Naive B cell (primary cell): ENCODE measurements around the gene CENPB. TPM values are rescaled to one million over a fixed set of nuclear protein-coding genes. Genes with fewer than 3 reads are reported as not detected.

ENCODE experiments used
- ATAC-seq, 2 donors: fragments of 150-1000 bp; cut with Tn5 transposase; 2 replicates each; pipeline ENCODE4 v1.10.0; 2021; ENCODE audit warnings: low read depth in 2 of 2, mild to moderate bottlenecking in 2 of 2, moderate library complexity in 2 of 2
- DNase-seq: peaks from one replicate; pipeline ENCODE4 v3.0.0; 2022
- H3K27ac Mint-ChIP-seq, 6 donors: one replicate each; pipeline ENCODE4 v1.8.0; 2020 to 2022; ENCODE audit warnings: mild to moderate bottlenecking in 6 of 6, mixed read lengths in 6 of 6, moderate library complexity in 5 of 6, inconsistent platforms in 2 of 6
- H3K27me3 Mint-ChIP-seq, 3 donors: one replicate each; pipeline ENCODE4 v1.8.0; 2021 to 2022; ENCODE audit warnings: mixed read lengths in 3 of 3, mild to moderate bottlenecking in 1 of 3
- H3K36me3 Mint-ChIP-seq, 2 donors: one replicate each; pipeline ENCODE4 v1.8.0; 2020 to 2022; ENCODE audit warnings: mixed read lengths in 2 of 2, inconsistent platforms in 1 of 2, mild to moderate bottlenecking in 1 of 2
- H3K4me1 Mint-ChIP-seq, 3 donors: one replicate each; pipeline ENCODE4 v1.8.0; 2020 to 2022; ENCODE audit warnings: mixed read lengths in 3 of 3, inconsistent platforms in 1 of 3, mild to moderate bottlenecking in 1 of 3, moderate library complexity in 1 of 3
- H3K4me3 Mint-ChIP-seq, 8 donors: one replicate each; pipeline ENCODE4 v1.8.0; 2020 to 2022; ENCODE audit warnings: mild to moderate bottlenecking in 8 of 8, mixed read lengths in 8 of 8, moderate library complexity in 8 of 8, inconsistent platforms in 2 of 8
- H3K9me3 Mint-ChIP-seq, 7 donors: one replicate each; pipeline ENCODE4 v1.8.0; 2020 to 2022; ENCODE audit warnings: mixed read lengths in 7 of 7, mild to moderate bottlenecking in 5 of 7, inconsistent platforms in 2 of 7, moderate library complexity in 1 of 7
- polyA plus RNA-seq, 6 donors: library from polyadenylated mRNA; unstranded; fragments of 300-500 nt; fragmentation: Illumina TruSeq; gene quantifications; one replicate each; pipeline ENCODE4 v1.2.3, GENCODE V29; 2021; ENCODE audit warnings: low read depth in 6 of 6

The CENPB gene
- polyA plus RNA-seq, 6 donors from 2014 or later, result 0.27 to 2.2 (median 1.6) TPM

GRCh38 chr20:3818155-3819151 lies 31.9 kb upstream of the CENPB start:
- DNase-seq, result no peak
- Mint-ChIP-seq H3K4me1 (peaks cover 8 to 30% (median 22%) of the 10 kb centered on the region in 3 donors), H3K27me3 (peaks cover 0 to 7% (median 0%) of the 10 kb centered on the region in 3 donors), H3K27ac (peak overlapping the region in 2 of 6 donors; percentile 62 to 96), H3K4me3 (peak overlapping the region in 6 of 8 donors; percentile 22 to 96 (median 62)), H3K9me3 (no peaks in the 10 kb centered on the region), H3K36me3 (no peaks in the 10 kb centered on the region)
- ATAC-seq, result no peak

GRCh38 chr20:3815703-3816315 lies 29.3 kb upstream of the CENPB start:
- no peaks in the 10 kb centered on the region for H3K9me3 Mint-ChIP-seq
- no peak overlapping the region for H3K27ac Mint-ChIP-seq
- no peak overlapping the region for H3K4me3 Mint-ChIP-seq
- peaks cover 0 to 7% (median 4%) of the 10 kb centered on the region in 3 donors for H3K27me3 Mint-ChIP-seq
- DNase-seq (no peak), ATAC-seq (no peak)
- H3K36me3 Mint-ChIP-seq, result no peaks in the 10 kb centered on the region
- peaks cover 15 to 34% (median 30%) of the 10 kb centered on the region in 3 donors for H3K4me1 Mint-ChIP-seq

- no peak overlapping the region for H3K27ac Mint-ChIP-seq
- H3K9me3 Mint-ChIP-seq, result no peaks in the 10 kb centered on the region
Observed at GRCh38 chr20:3814928-3815495, 28.5 kb upstream of the CENPB start.

GRCh38 chr20:3813848-3814581 lies 27.5 kb upstream of the CENPB start:
- Mint-ChIP-seq H3K27me3 (peaks cover 0 to 7% (median 4%) of the 10 kb centered on the region in 3 donors), H3K27ac (no peak overlapping the region), H3K36me3 (no peaks in the 10 kb centered on the region), H3K4me3 (no peak overlapping the region), H3K9me3 (no peaks in the 10 kb centered on the region), H3K4me1 (peaks cover 14 to 24% (median 20%) of the 10 kb centered on the region in 3 donors)
- ATAC-seq, result no peak
- no peak for DNase-seq

More at GRCh38 chr20:3814928-3815495, 28.5 kb upstream of the CENPB start:
- Mint-ChIP-seq H3K27me3 (peaks cover 0 to 7% (median 4%) of the 10 kb centered on the region in 3 donors), H3K4me1 (peaks cover 14 to 31% (median 29%) of the 10 kb centered on the region in 3 donors), H3K4me3 (no peak overlapping the region), H3K36me3 (no peaks in the 10 kb centered on the region)
- DNase-seq (no peak), ATAC-seq (no peak)

- H3K27ac Mint-ChIP-seq, result peak overlapping the region in 1 of 6 donors; percentile 52
- DNase-seq (no peak), ATAC-seq (no peak)
- no peaks in the 10 kb centered on the region for H3K36me3 Mint-ChIP-seq
- H3K4me3 Mint-ChIP-seq, result no peak overlapping the region
- no peaks in the 10 kb centered on the region for H3K9me3 Mint-ChIP-seq
- peaks cover 14 to 17% (median 16%) of the 10 kb centered on the region in 3 donors for H3K4me1 Mint-ChIP-seq
- peaks cover 0 to 7% (median 4%) of the 10 kb centered on the region in 3 donors for H3K27me3 Mint-ChIP-seq
Observed at GRCh38 chr20:3812975-3813847, 26.7 kb upstream of the CENPB start.

GRCh38 chr20:3812259-3812681 lies 25.7 kb upstream of the CENPB start:
- H3K36me3 Mint-ChIP-seq, result no peaks in the 10 kb centered on the region
- peaks cover 0 to 7% (median 4%) of the 10 kb centered on the region in 3 donors for H3K27me3 Mint-ChIP-seq
- DNase-seq (no peak), ATAC-seq (no peak)
- no peaks in the 10 kb centered on the region for H3K9me3 Mint-ChIP-seq
- H3K4me1 Mint-ChIP-seq, result peaks cover 14 to 17% (median 17%) of the 10 kb centered on the region in 3 donors
- H3K4me3 Mint-ChIP-seq, result peak overlapping the region in 5 of 8 donors; percentile 5 to 80 (median 69)
- peak overlapping the region in 3 of 6 donors; percentile 9 to 72 (median 16) for H3K27ac Mint-ChIP-seq

- Mint-ChIP-seq H3K36me3 (no peaks in the 10 kb centered on the region), H3K27ac (peak overlapping the region in 4 of 6 donors; percentile 9 to 72 (median 30)), H3K4me1 (peaks cover 14 to 22% (median 21%) of the 10 kb centered on the region in 3 donors), H3K4me3 (peak overlapping the region; percentile 41 to 80 (median 75)), H3K27me3 (peaks cover 0 to 7% (median 4%) of the 10 kb centered on the region in 3 donors), H3K9me3 (no peaks in the 10 kb centered on the region)
- ATAC-seq (peak; percentile 83 to 84), DNase-seq (peak; percentile 31)
Observed at GRCh38 chr20:3811467-3812258, 25.1 kb upstream of the CENPB start.

- Mint-ChIP-seq H3K27ac (no peak overlapping the region), H3K36me3 (peaks cover 15 to 19% of the 10 kb centered on the region in 2 donors), H3K9me3 (no peaks in the 10 kb centered on the region), H3K4me1 (peaks cover 28 to 36% (median 32%) of the 10 kb centered on the region in 3 donors), H3K27me3 (peaks cover 0 to 4% (median 0%) of the 10 kb centered on the region in 3 donors), H3K4me3 (no peak overlapping the region)
- no peak for DNase-seq
- ATAC-seq, result no peak
Observed at GRCh38 chr20:3808544-3808943, 22.0 kb upstream of the CENPB start.

- no peak for ATAC-seq
- Mint-ChIP-seq H3K9me3 (no peaks in the 10 kb centered on the region), H3K4me3 (peak overlapping the region in 1 of 8 donors; percentile 51), H3K27me3 (no peaks in the 10 kb centered on the region), H3K36me3 (peaks cover 25 to 34% of the 10 kb centered on the region in 2 donors), H3K27ac (no peak overlapping the region), H3K4me1 (peaks cover 35 to 49% (median 47%) of the 10 kb centered on the region in 3 donors)
- DNase-seq, result no peak
Observed at GRCh38 chr20:3804781-3805180, 18.2 kb upstream of the CENPB start.

- no peak for DNase-seq
- Mint-ChIP-seq H3K4me1 (peaks cover 39 to 53% (median 51%) of the 10 kb centered on the region in 3 donors), H3K27ac (peak overlapping the region in 2 of 6 donors; percentile 48 to 91), H3K9me3 (peaks cover 0 to 2% (median 0%) of the 10 kb centered on the region in 7 donors), H3K4me3 (no peak overlapping the region), H3K27me3 (no peaks in the 10 kb centered on the region), H3K36me3 (peaks cover 25 to 34% of the 10 kb centered on the region in 2 donors)
- ATAC-seq, result no peak
Observed at GRCh38 chr20:3804254-3804751, 17.8 kb upstream of the CENPB start.

GRCh38 chr20:3803854-3804253 lies 17.3 kb upstream of the CENPB start:
- H3K36me3 Mint-ChIP-seq, result peaks cover 25 to 34% of the 10 kb centered on the region in 2 donors

More at GRCh38 chr20:3803854-3804253, 17.3 kb upstream of the CENPB start:
- H3K27ac Mint-ChIP-seq, result peak overlapping the region in 3 of 6 donors; percentile 75 to 91 (median 91)
- peaks cover 42 to 58% (median 56%) of the 10 kb centered on the region in 3 donors for H3K4me1 Mint-ChIP-seq
- DNase-seq, result no peak
- H3K9me3 Mint-ChIP-seq, result peaks cover 0 to 2% (median 0%) of the 10 kb centered on the region in 7 donors
- no peak for ATAC-seq
- H3K4me3 Mint-ChIP-seq, result peak overlapping the region in 3 of 8 donors; percentile 56 to 74 (median 61)
- H3K27me3 Mint-ChIP-seq, result no peaks in the 10 kb centered on the region
